ENCODE measurements around the gene CDKAL1.

CDKAL1 gene

DNA sequence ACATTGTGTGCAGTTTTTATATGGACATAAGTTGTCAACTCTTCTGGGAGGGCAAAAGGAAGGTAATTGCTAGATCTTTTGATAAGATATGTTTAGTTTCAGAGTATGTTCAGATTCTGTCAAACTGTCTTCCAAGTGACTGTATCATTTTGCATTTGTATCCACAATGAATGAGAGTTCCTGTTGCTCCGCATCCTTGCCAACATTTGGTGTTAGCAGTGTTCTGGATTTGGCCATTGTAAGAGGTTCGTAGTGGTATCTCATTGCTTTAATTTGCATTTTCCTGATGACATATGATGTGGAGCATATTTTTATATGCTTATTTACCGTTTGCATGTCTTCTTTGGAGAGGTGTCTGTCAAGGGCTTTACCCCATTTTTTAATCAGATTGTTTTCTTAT is 150.2 kb downstream of the CDKAL1 start:
- DNase-seq, result no peak

DNA sequence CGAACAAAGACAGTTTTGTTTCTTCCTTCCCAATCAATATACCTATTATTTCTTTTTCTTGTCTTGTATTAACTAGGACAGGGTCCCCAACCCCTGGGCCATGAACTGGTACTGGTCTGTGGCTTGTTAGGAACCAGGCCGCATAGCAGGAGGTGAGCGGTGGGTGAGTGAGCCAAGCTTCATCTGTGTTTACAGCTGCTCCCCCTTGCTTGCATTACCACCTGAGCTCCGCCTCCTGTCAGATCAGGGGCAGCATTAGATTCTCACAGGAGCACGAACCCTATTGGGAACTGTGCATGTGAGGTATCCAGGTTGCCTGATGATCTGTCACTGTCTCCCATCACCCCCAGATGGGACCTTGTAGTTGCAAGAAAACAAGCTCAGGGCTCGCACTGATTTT is 151.9 kb downstream of the CDKAL1 start:
- DNase-seq, result no peak

DNA sequence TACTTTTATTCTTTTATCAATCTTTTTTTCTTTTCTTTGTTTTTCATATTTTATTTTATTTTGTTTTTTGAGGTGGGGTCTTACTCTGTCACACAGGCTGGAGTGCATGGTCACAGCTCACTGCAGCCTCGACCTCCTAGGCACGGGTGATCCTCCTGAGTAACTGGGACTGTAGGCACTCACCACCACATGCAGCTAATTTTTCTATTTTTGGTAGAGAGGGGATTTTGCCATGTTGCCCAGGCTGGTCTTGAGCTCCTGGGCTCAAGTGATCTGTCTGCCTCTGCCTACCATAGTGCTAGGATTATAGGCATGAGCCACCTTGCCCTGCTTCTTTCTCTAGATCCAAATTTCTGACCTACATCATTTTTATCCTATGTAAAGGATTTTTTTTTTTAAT is 153.2 kb downstream of the CDKAL1 start:
- DNase-seq, result no peak

- no peak for DNase-seq
These were observed 154.6 kb downstream of the CDKAL1 start for GRCh38 chr6:20688710-20689500.

- no peak for DNase-seq
These were observed 156.9 kb downstream of the CDKAL1 start for GRCh38 chr6:20691185-20691584.

DNA sequence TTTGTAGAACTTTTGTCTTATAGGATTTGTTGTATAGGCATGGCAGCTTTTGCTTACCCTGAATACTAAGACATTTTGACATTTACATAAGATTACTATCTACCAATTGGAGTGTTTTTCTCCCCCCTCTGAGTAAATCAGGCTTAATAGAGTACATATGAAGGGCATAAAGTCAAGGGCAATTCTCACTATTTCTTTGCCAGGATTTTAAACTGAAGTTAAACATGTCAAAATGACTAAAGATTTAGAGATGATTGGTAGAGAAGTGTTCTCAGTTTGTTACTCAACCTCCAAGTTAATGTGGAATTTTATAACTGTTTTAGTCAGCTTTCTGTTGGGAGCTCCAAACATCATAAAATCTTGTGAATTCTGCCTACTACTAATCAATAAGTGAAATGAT is 157.8 kb downstream of the CDKAL1 start:
- DNase-seq, result no peak

DNA sequence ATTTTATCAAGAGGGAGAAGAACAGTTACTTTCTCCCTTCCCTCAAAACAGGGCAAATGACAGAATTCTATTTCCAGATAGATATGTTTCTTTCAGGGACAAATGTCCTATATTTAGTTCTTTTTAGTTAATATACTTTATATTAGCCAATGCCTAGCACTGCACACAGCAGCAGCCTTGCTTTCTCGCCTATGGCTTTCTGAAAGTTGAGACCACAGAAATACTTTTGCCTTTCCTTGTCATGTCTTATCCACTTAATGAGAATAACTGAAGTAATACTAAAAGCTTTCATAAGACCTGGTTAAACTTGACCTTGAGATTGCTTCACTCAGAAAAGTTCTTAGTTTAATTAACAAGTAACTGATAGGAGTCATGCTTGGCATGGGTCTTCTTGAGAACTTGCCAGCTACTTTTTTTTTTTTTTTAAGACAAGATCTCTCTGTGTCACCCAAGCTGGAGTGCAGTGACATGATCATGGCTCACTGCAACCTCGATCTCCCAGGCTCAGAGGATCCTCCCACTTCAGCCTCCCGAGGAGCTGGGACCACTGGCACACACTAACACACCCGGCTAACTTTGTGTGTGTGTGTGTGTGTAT is 159.3 kb downstream of the CDKAL1 start:
- DNase-seq, result no peak

DNA sequence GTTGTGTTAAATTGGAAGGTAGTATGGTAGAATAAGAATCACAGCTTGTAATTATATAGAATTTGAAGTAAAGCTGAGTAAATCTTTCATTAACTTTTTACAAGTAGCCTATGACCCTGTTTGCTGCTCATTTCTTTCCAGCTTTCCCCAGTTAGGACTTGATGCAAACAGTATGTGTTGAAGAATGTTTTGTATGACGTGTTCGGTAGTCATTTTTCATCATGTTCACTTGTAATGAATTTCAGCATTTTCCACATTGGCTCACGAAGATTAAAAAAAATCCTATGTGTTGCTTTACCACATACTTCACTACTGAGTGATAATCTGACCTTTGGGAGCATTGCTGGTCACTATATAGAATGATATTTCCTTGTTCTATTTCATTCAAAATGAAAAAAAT is 162.4 kb downstream of the CDKAL1 start:
- no peak for DNase-seq

- DNase-seq, result no peak
These were observed 164.4 kb downstream of the CDKAL1 start for GRCh38 chr6:20698675-20699074.

DNA sequence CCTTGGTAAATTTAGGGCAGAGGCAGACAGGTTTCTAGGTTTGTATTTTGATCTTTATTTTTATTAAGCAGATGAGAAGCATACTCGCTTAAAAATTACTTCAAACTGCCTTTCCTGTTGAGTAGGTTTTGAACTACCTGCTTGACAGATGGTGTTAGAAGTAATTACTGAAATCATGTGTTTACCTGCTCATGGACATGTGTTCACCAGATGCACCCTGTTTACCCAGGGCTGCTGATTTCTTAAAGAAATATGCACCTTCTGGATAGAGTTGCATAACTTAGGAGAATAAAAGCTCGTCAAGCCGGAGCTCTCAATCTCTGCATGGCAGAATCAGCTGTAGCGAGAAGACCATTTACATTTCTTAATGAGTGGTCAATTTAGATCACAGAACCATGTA is 165.1 kb downstream of the CDKAL1 start:
- DNase-seq, result no peak

DNA sequence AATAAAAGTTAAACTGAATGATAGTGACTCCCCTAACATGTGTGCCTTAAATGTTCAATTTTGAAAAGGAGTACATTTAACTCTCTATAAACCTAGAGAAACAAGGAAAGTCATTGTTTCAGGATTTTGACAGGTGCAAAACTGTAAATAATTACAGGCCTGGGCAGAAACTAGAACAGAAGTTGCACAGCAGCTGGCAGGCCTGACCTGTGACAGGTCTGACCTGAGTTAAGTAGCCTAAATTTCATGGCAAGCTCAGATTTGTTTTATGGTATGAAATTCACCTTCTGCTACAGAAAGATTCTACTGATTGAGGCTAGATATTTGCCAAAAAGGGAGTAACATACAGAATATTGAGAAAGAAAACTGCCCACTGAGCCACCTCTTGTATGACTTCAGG is 166.1 kb downstream of the CDKAL1 start:
- no peak for DNase-seq

GRCh38 chr6:20702366-20702765 is 168.1 kb downstream of the CDKAL1 start:
- no peak for DNase-seq

- DNase-seq, result no peak
These were observed 168.8 kb downstream of the CDKAL1 start for GRCh38 chr6:20703049-20703448.

DNA sequence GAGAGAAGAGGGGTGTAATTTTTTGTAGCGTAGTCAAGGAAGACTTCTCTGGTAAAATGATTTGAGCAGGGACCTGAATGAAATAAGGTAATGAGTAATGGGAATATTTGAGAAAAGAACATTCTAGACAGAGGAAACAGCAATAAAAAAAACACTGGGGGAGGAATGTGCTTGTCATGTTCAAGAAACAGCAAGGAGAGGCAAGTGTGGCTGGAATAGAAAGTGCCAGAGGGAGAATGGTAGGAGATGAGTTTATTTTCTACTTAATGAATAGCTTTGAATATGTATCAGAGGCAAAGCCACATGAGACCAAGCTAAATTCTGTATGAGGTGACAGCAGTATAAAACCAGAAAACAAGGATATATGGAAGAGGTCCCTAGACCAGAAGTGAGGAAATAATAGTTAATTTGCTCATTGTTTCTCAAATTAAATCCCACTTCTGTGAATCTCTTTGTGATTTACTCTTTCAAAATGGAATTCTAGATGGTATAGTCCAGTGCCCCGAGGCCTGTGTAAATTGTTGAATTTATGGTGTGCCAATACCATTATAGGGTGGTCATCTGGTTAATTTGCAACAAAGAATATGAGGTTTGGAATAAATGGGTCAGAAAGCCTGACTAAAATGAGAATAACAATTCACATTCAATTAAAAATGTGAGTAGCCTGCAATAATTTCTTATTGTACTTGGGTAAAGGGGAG is 170.2 kb downstream of the CDKAL1 start:
- no peak for DNase-seq

- DNase-seq, result no peak
These were observed 171.5 kb downstream of the CDKAL1 start for GRCh38 chr6:20705741-20706140.

DNA sequence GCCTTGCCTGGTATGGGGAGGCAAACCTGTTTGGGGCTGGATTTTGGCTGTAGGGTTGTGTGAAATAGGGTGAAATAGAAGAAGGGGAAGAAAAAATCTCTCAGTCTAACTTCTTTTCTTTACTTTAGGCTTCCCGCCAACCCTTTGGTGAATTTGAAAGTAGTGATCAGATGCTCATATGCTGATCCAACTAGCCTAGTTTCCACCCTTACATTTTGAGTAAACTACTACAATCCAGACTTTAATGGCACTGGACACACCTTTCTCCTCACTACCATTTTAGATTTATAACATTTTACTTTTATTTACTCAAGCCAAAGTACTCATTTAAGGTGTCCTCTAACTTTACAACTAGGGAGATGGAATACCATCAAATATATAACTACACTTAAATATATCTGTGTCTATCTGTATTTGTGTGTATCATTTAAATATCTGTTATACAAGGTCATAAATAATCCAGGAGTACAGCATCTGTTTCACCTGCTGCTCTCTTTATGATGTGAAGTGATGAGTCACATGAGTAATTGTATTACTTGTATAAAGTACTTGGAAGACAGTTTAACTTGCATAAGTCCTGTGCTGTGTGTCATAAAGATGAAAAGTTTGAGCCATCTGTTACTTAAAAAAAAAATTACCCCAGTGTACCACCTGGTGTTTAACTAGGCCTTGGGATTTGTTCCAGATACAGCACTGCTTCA is 172.1 kb downstream of the CDKAL1 start:
- no peak for DNase-seq

- DNase-seq, result no peak
These were observed 172.8 kb downstream of the CDKAL1 start for GRCh38 chr6:20706939-20707485.

DNA sequence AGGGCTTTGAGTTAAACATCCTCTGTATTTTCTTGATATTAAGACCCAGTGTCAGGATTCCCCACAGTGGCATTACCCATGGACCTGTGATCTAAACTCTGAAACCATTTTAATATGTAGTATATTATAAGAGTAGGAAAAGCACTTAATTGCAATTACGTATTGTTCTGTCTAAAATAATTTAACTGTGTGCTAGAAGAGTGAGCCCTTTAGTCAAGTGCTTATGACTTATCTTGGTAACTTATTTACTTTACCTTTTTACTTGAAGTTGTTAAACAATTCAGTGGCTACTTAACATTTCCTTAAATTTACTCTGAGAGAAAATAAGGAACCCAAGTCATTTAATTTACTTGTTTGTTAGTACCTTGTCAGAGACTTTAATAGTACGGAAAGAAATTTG is 173.6 kb downstream of the CDKAL1 start:
- no peak for DNase-seq

GRCh38 chr6:20708367-20709124 is 174.3 kb downstream of the CDKAL1 start:
- no peak for DNase-seq

GRCh38 chr6:20709451-20709850 is 175.2 kb downstream of the CDKAL1 start:
- DNase-seq, result no peak

DNA sequence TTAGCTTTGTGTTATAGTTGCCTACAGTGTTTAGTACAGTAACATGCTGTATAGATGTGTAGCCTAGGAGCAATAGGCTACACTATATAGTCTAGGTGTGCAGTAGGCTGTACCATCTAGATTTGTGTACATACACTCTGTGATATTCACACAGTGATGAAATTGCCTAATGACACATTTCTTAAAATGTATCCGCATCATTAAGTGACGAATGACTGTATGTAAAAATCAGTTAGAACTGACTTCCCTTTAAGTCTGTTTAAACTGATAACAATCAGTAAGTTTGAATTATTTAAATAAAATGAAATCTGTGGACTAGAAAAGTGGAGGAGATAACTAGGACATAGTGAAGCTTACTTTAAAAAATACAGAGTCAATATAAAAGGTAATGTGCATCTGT is 176.1 kb downstream of the CDKAL1 start:
- no peak for DNase-seq

DNA sequence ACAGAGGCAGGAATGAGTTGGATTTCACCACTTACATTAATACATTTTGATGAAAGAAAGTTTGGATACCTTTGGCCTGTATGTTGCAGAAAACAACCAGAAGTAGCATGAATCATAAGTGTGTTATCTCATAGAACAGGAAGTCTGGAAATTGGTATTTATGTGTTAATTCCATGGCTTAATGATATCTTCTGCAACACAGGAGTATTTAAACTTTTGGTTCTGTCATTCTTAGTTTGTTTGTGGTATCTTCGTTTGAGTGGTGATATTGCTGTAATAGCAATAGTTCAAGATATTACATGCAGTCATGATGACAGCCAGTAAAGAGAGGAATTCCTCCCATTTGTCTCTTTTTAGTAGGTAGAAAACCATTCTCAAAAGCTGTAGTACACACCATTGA is 177.3 kb downstream of the CDKAL1 start:
- no peak for DNase-seq

GRCh38 chr6:20712011-20712410 is 177.8 kb downstream of the CDKAL1 start:
- no peak for DNase-seq
